Kidney (tissue), 14 donors: ENCODE data around the gene C16orf86. TPM values are rescaled to one million over a fixed set of nuclear protein-coding genes. Genes with fewer than 3 reads are reported as not detected.

Source experiments
- DNase-seq, 5 donors: peaks; one replicate each; pipeline ENCODE4 v3.0.0-alpha.2; 2013 to 2020
- FAIRE-seq: peaks from 2 replicates; lab custom pipeline; 2012; peaks lifted over from hg19 to GRCh38; lab: Jason Lieb, UNC
- H3K27ac ChIP-seq, 2 donors: one replicate each; pipeline ENCODE4 v1.7.0; 2013; ENCODE audit warnings: low read depth in 2 of 2, low read length in 2 of 2, inconsistent platforms in 1 of 2
- H3K27me3 ChIP-seq: one replicate; pipeline ENCODE4 v1.7.1; 2013; ENCODE audit warnings: low read length, inconsistent platforms; ENCODE audit not compliant: control insufficient read depth, insufficient read depth
- H3K36me3 ChIP-seq, 3 donors: one replicate each; pipeline versions ENCODE4 v1.7.0 to v1.7.1; 2013; ENCODE audit warnings: low read length in 3 of 3, control low read depth in 1 of 3, inconsistent platforms in 1 of 3; ENCODE audit not compliant: insufficient read depth in 3 of 3, control insufficient read depth in 2 of 3
- H3K4me1 ChIP-seq, 3 donors: one replicate each; pipeline versions ENCODE4 v1.7.0 to v1.7.1; 2013; ENCODE audit warnings: low read length in 3 of 3, inconsistent platforms in 1 of 3, low read depth in 1 of 3; ENCODE audit not compliant: control insufficient read depth in 2 of 3, insufficient read depth in 2 of 3
- H3K4me3 ChIP-seq, 3 donors: one replicate each; pipeline versions ENCODE4 v1.7.0 to v1.8.1; 2013; ENCODE audit warnings: low read length in 3 of 3, control low read depth in 1 of 3, inconsistent platforms in 1 of 3
- H3K9ac ChIP-seq, 3 donors: one replicate each; pipeline versions ENCODE4 v1.7.0 to v1.7.1; 2013; ENCODE audit warnings: low read length in 3 of 3, control low read depth in 1 of 3, inconsistent platforms in 1 of 3
- H3K9me3 ChIP-seq, 3 donors: one replicate each; pipeline versions ENCODE4 v1.7.0 to v1.7.1; 2013; ENCODE audit warnings: low read length in 3 of 3, control low read depth in 1 of 3, inconsistent platforms in 1 of 3; ENCODE audit not compliant: control insufficient read depth in 2 of 3, insufficient read depth in 1 of 3
- CTCF ChIP-seq: IDR thresholded peaks from 3 replicates; pipeline ENCODE4 v1.5.1; 2012; ENCODE audit warnings: mild to moderate bottlenecking, moderate library complexity, borderline replicate concordance; ENCODE audit not compliant: insufficient read depth; ENCODE audit errors: extremely low read depth
- intact Hi-C: fragments of 100-400 bp; cut with DNase I; formaldehyde crosslinking; loops from one replicate; pipeline ENCODE4 v1.11.1; 2022
- polyA plus RNA-seq: library from polyadenylated mRNA; stranded (reverse); fragments of 350-450 nt; fragmentation: Illumina TruSeq; extraction: RNeasy Lipid Tissue Mini Kit (QIAGEN cat#74804); gene quantifications from one replicate; pipeline ENCODE4 v1.2.3, GENCODE V29; 2014; ENCODE audit warnings: low read depth, low replicate concordance; ENCODE audit not compliant: insufficient read depth
- total RNA-seq: library from RNA; stranded (reverse); fragmentation: NEBNext Ultra II Directional; extraction: Animal tissue kit (Norgen Biotek cat#: 25700); gene quantifications from one replicate; pipeline ENCODE4 v1.2.1, GENCODE V29; 2021
- donor health status: control.
- donor health status: control.
- donor health status: control.
- donor health status: control.
- donor health status: control.
- donor health status: DM: yes; HTN: yes; CAD: no.
- donor health status: Normal renal cell carcinoma (clear cell type).

C16orf86 gene
- total and polyA plus RNA-seq, 2 donors from 2014 or later, result 6.6 to 11.2 TPM

- intact Hi-C loops, result no loop called here
- DNase-seq, result peak in 2 of 5 donors; percentile 63 to 77
- no peak for TF ChIP-seq CTCF
- Histone ChIP-seq H3K9me3 (no peaks in the 10 kb centered on the region), H3K27me3 (no peaks in the 10 kb centered on the region), H3K4me3 (no peak overlapping the region), H3K4me1 (peaks cover 0 to 29% (median 9%) of the 10 kb centered on the region in 3 donors), H3K9ac (no peak overlapping the region), H3K27ac (no peak overlapping the region), H3K36me3 (peaks cover 0 to 3% (median 0%) of the 10 kb centered on the region in 3 donors)
- FAIRE-seq, result no peak
Measured at GRCh38 chr16:67661886-67662652, 4.5 kb upstream of the C16orf86 start.

GRCh38 chr16:67662653-67663010 is 4.0 kb upstream of the C16orf86 start:
- Histone ChIP-seq H3K36me3 (peaks cover 0 to 3% (median 0%) of the 10 kb centered on the region in 3 donors), H3K9ac (no peak overlapping the region), H3K4me1 (peaks cover 0 to 34% (median 13%) of the 10 kb centered on the region in 3 donors), H3K9me3 (no peaks in the 10 kb centered on the region), H3K27ac (no peak overlapping the region), H3K27me3 (no peaks in the 10 kb centered on the region), H3K4me3 (no peak overlapping the region)
- no peak for DNase-seq
- TF ChIP-seq CTCF, result no peak
- no peak for FAIRE-seq
- intact Hi-C loops, result no loop called here

GRCh38 chr16:67663151-67663876 is 3.3 kb upstream of the C16orf86 start:
- H3K4me1 ChIP-seq, result peaks cover 0 to 40% (median 14%) of the 10 kb centered on the region in 3 donors
- no peak for FAIRE-seq
- no peaks in the 10 kb centered on the region for H3K9me3 ChIP-seq
- H3K36me3 ChIP-seq, result peaks cover 0 to 3% (median 0%) of the 10 kb centered on the region in 3 donors
- no peak overlapping the region for H3K4me3 ChIP-seq
- intact Hi-C loops, result no loop called here
- peak in 3 of 5 donors; percentile 35 to 80 (median 76) for DNase-seq
- TF ChIP-seq CTCF, result no peak
- no peak overlapping the region for H3K27ac ChIP-seq
- no peak overlapping the region for H3K9ac ChIP-seq
- no peaks in the 10 kb centered on the region for H3K27me3 ChIP-seq
